Panc1 (cell line): ENCODE measurements around the gene CLEC20A. TPM values are rescaled to one million over a fixed set of nuclear protein-coding genes. Genes with fewer than 3 reads are reported as not detected.

ENCODE experiments used
- ATAC-seq: fragments of 200-7000 bp; cut with Tn5 transposase; 2 replicates; pipeline ENCODE4 v1.9.1; 2020; ENCODE audit warnings: mild to moderate bottlenecking, moderate library complexity
- BruUV-seq: library from RNA; stranded (reverse); fragments of 400-500 nt; replicated peaks from 2 replicates; lab custom pipeline; 2021; lab: Mats Ljungman, UMichigan
- CTCF ChIA-PET: fragments of 300-600 bp; sonication (Branson Sonifier 250); formaldehyde crosslinking; loops from one replicate; lab custom pipeline; 2022; ENCODE audit warnings: antibody characterized with exemption; lab: Charles Lee
- POLR2A ChIA-PET: fragments of 300-600 bp; sonication (Branson Sonifier 250); formaldehyde crosslinking; loops from one replicate; lab custom pipeline; 2022; ENCODE audit warnings: antibody characterized with exemption; lab: Charles Lee
- DNase-seq: peaks from one replicate; pipeline ENCODE4 v3.0.0-alpha.2; 2010; ENCODE audit warnings: low read depth, low spot score
- H3K27ac ChIP-seq: 2 replicates; pipeline ENCODE4 v1.5.1; 2011; ENCODE audit warnings: mild to moderate bottlenecking, low read length, inconsistent platforms
- H3K27me3 ChIP-seq: fragments of 200-500 bp; sonication (Bioruptor generic); 2 replicates; pipeline ENCODE4 v1.6.0; 2014; ENCODE audit warnings: low read length, inconsistent platforms; ENCODE audit not compliant: control insufficient read depth, insufficient read depth
- H3K36me3 ChIP-seq: fragments of 200-500 bp; sonication (Bioruptor generic); 2 replicates; pipeline ENCODE4 v1.5.1; 2014; ENCODE audit warnings: inconsistent platforms, mild to moderate bottlenecking, low read length, moderate library complexity; ENCODE audit not compliant: control insufficient read depth, insufficient read depth
- H3K4me1 ChIP-seq: 2 replicates; pipeline ENCODE4 v1.5.1; 2011; ENCODE audit warnings: inconsistent platforms, mild to moderate bottlenecking, low read length, moderate library complexity; ENCODE audit not compliant: control insufficient read depth, insufficient read depth
- H3K4me3 ChIP-seq, 2 experiments: 2 replicates each; pipeline ENCODE4 v1.5.1; 2011 to 2012; ENCODE audit warnings: low read depth in 2 of 2, low read length in 2 of 2, mild to moderate bottlenecking in 2 of 2, inconsistent platforms in 1 of 2, moderate library complexity in 1 of 2
- H3K9me3 ChIP-seq: fragments of 200-500 bp; sonication (Bioruptor generic); 2 replicates; pipeline ENCODE4 v1.5.1; 2014; ENCODE audit warnings: low read depth, mild to moderate bottlenecking, inconsistent platforms, low read length, moderate library complexity; ENCODE audit not compliant: control insufficient read depth, insufficient read depth
- CTCF ChIP-seq: fragments of 450-650 bp; IDR thresholded peaks from 2 replicates; pipeline ENCODE4 v1.5.1; 2017; ENCODE audit warnings: mild to moderate bottlenecking
- POLR2AphosphoS5 ChIP-seq: IDR thresholded peaks from 2 replicates; pipeline ENCODE4 v1.6.1; 2012; ENCODE audit warnings: mild to moderate bottlenecking, low read depth, low read length, moderate library complexity
- REST ChIP-seq, 2 experiments: IDR thresholded peaks; 2 replicates each; pipeline ENCODE4 v1.6.1; 2011 to 2012; ENCODE audit warnings: low read depth in 2 of 2, control low read depth in 1 of 2, low read length in 1 of 2, mild to moderate bottlenecking in 1 of 2, moderate library complexity in 1 of 2; ENCODE audit not compliant: insufficient read depth in 1 of 2
- SIN3A ChIP-seq: IDR thresholded peaks from 2 replicates; pipeline ENCODE4 v1.6.1; 2012; ENCODE audit warnings: low read depth, mild to moderate bottlenecking, low read length, moderate library complexity, borderline replicate concordance; ENCODE audit not compliant: insufficient read depth
- TCF7L2 ChIP-seq: IDR thresholded peaks from 2 replicates; pipeline ENCODE4 v1.6.1; 2011; ENCODE audit warnings: mild to moderate bottlenecking, low read depth, low read length, inconsistent platforms
- in situ Hi-C: cut with HindIII; loops from 2 replicates; pipeline ENCODE4 v1.10.0; 2016; ENCODE audit warnings: low sequenced_read_pairs, low pct_unique_long_range_greater_than_20kb
- intact Hi-C: fragments of 100-400 bp; cut with micrococcal nuclease; formaldehyde crosslinking; loops from one replicate; pipeline ENCODE4 v1.10.0; 2022; ENCODE audit not compliant: unreplicated experiment
- total RNA-seq: library from RNA; stranded (reverse); gene quantifications from one replicate; pipeline ENCODE4 v1.2.1, GENCODE V29; 2021; ENCODE audit not compliant: unreplicated experiment

CLEC20A gene
- total RNA-seq, 1 experiment from 2014 or later, result not detected

- no peak for ATAC-seq
- intact Hi-C loops (no loop called here), in situ Hi-C loops (no loop called here)
- no peak for DNase-seq
- Histone ChIP-seq H3K27ac (no peak overlapping the region), H3K4me1 (no peaks in the 10 kb centered on the region), H3K27me3 (no peaks in the 10 kb centered on the region), H3K36me3 (no peaks in the 10 kb centered on the region), H3K4me3 (no peak overlapping the region), H3K9me3 (no peaks in the 10 kb centered on the region)
- no peak for TF ChIP-seq CTCF
- no peak for TF ChIP-seq SIN3A
- TF ChIP-seq TCF7L2, result no peak
- TF ChIP-seq POLR2AphosphoS5, result no peak
- no peak for TF ChIP-seq REST (IDR thresholded peaks at IDR 0.05; ENCODE audit: insufficient read depth in 1 of 2, low read depth in 2 of 2, low read length in 1 of 2)
- ChIA-PET CTCF (no interaction called here), POLR2A (no interaction called here)
- BruUV-seq, result no TSS peak
Observed at GRCh38 chr1:178488393-178488792, 8.4 kb downstream of the CLEC20A start.

- no peak overlapping the region for H3K27ac ChIP-seq
- ChIA-PET POLR2A (no interaction called here), CTCF (interaction anchor here (0.6 kb wide), 1 partner anchor 67 kb away, joined by 5 read pairs; no protein-coding TSS in a partner anchor)
- H3K4me1 ChIP-seq, result no peaks in the 10 kb centered on the region
- H3K4me3 ChIP-seq, result no peak overlapping the region
- TF ChIP-seq REST (IDR thresholded peaks at IDR 0.05; ENCODE audit: insufficient read depth in 1 of 2, low read depth in 2 of 2, low read length in 1 of 2), result no peak
- no peak for TF ChIP-seq POLR2AphosphoS5
- TF ChIP-seq TCF7L2, result no peak
- no peak for TF ChIP-seq SIN3A
- no peak for TF ChIP-seq CTCF
- DNase-seq (no peak), ATAC-seq (peak; percentile 15; the same call in 1 of the 2 replicates)
- H3K9me3 ChIP-seq, result no peaks in the 10 kb centered on the region
- no peaks in the 10 kb centered on the region for H3K27me3 ChIP-seq
- H3K36me3 ChIP-seq, result no peaks in the 10 kb centered on the region
- intact Hi-C loops, result no loop called here
- BruUV-seq, result no TSS peak
- in situ Hi-C loops, result no loop called here
Observed at GRCh38 chr1:178487070-178487615, 9.6 kb downstream of the CLEC20A start.
